Uterus (tissue), 4 donors: ENCODE measurements around the gene AQP1. TPM values are rescaled to one million over a fixed set of nuclear protein-coding genes. Genes with fewer than 3 reads are reported as not detected.

Experiments used
- DNase-seq, 2 donors: peaks; one replicate each; pipeline ENCODE4 v3.0.0-alpha.2; 2019 to 2020
- H3K27ac ChIP-seq, 2 donors: fragments of 200-600 bp; sonication (generic); 1 replicate in 1 of 2; 2 replicates in 1 of 2; pipeline ENCODE4 v1.5.1; 2016 to 2018
- H3K27me3 ChIP-seq, 2 donors: fragments of 200-600 bp; sonication (generic); one replicate each; pipeline ENCODE4 v1.5.1; 2018 to 2019; ENCODE audit warnings: control low read depth in 1 of 2
- H3K36me3 ChIP-seq, 2 donors: fragments of 200-600 bp; sonication (generic); one replicate each; pipeline ENCODE4 v1.5.1; 2019; ENCODE audit warnings: control low read depth in 1 of 2
- H3K4me1 ChIP-seq, 2 donors: fragments of 200-600 bp; sonication (generic); one replicate each; pipeline ENCODE4 v1.5.1; 2018 to 2019; ENCODE audit warnings: control low read depth in 1 of 2
- H3K4me3 ChIP-seq, 2 donors: fragments of 200-600 bp; sonication (generic); 1 replicate in 1 of 2; 2 replicates in 1 of 2; pipeline ENCODE4 v1.5.1; 2018 to 2019; ENCODE audit warnings: mild to moderate bottlenecking in 1 of 2
- H3K9me3 ChIP-seq, 2 donors: fragments of 200-600 bp; sonication (generic); one replicate each; pipeline ENCODE4 v1.5.1; 2019; ENCODE audit warnings: control low read depth in 1 of 2
- CTCF ChIP-seq, 4 experiments: fragments of 200-600 bp in 2 of 4; fragments of 450-650 bp in 2 of 4; sonication (generic) in 2 of 4; IDR thresholded peaks; one replicate each; pipeline ENCODE4 v1.5.1; 2016 to 2019; ENCODE audit warnings: antibody characterized with exemption in 4 of 4, mild to moderate bottlenecking in 2 of 4, moderate library complexity in 1 of 4
- POLR2A ChIP-seq, 2 donors: fragments of 450-650 bp; IDR thresholded peaks; one replicate each; pipeline ENCODE4 v1.6.1; 2016; ENCODE audit warnings: antibody characterized with exemption in 2 of 2, mild to moderate bottlenecking in 1 of 2, moderate library complexity in 1 of 2
- intact Hi-C: fragments of 100-400 bp; cut with DNase I; formaldehyde crosslinking; loops from one replicate; pipeline ENCODE4 v1.15.1; 2023; ENCODE audit warnings: low total_unique reads
- total RNA-seq, 4 donors: library from RNA; depleted of rRNA in 3 of 4; stranded (reverse); fragments of >200 nt in 3 of 4; gene quantifications; one replicate each; pipeline versions ENCODE4 v1.1.0 to v1.2.4, GENCODE V29; 2014 to 2023
- donor health status: DM: yes; HTN: yes; CAD: no.

Gene AQP1
- total RNA-seq, 4 donors from 2014 or later: 69.6 to 477 (median 370) TPM

- H3K36me3 ChIP-seq: no peaks in the 10 kb centered on the region
- H3K27ac ChIP-seq: no peak overlapping the region
- TF ChIP-seq POLR2A (IDR thresholded peaks at IDR 0.05): no peak
- TF ChIP-seq CTCF (IDR thresholded peaks at IDR 0.05): no peak
- DNase-seq: no peak
- H3K4me1 ChIP-seq: no peaks in the 10 kb centered on the region
- H3K27me3 ChIP-seq: no peaks in the 10 kb centered on the region
- H3K9me3 ChIP-seq: no peaks in the 10 kb centered on the region
- intact Hi-C loops: no loop called here
- H3K4me3 ChIP-seq: no peak overlapping the region
Measured at GRCh38 chr7:30927040-30927439, 15.4 kb downstream of the AQP1 start.

GRCh38 chr7:30927559-30927958, 15.9 kb downstream of the AQP1 start:
- no peak overlapping the region for H3K27ac ChIP-seq
- intact Hi-C loops: no loop called here
- no peak for TF ChIP-seq POLR2A (IDR thresholded peaks at IDR 0.05)
- no peak for TF ChIP-seq CTCF (IDR thresholded peaks at IDR 0.05)
- H3K36me3 ChIP-seq: no peaks in the 10 kb centered on the region
- no peaks in the 10 kb centered on the region for H3K9me3 ChIP-seq
- H3K27me3 ChIP-seq: no peaks in the 10 kb centered on the region
- H3K4me3 ChIP-seq: no peak overlapping the region
- DNase-seq: peak in 1 of 2 donors; percentile 9
- no peaks in the 10 kb centered on the region for H3K4me1 ChIP-seq

GRCh38 chr7:30928254-30928872, 16.7 kb downstream of the AQP1 start:
- intact Hi-C loops: no loop called here

GRCh38 chr7:30929686-30930085, 18.0 kb downstream of the AQP1 start:
- H3K4me1 ChIP-seq: no peaks in the 10 kb centered on the region
- TF ChIP-seq POLR2A (IDR thresholded peaks at IDR 0.05) (no peak), CTCF (IDR thresholded peaks at IDR 0.05) (no peak)
- DNase-seq: no peak
- H3K36me3 ChIP-seq: no peaks in the 10 kb centered on the region
- intact Hi-C loops: no loop called here
- no peaks in the 10 kb centered on the region for H3K9me3 ChIP-seq
- no peaks in the 10 kb centered on the region for H3K27me3 ChIP-seq
- no peak overlapping the region for H3K4me3 ChIP-seq
- H3K27ac ChIP-seq: no peak overlapping the region

More at GRCh38 chr7:30928254-30928872, 16.7 kb downstream of the AQP1 start:
- no peaks in the 10 kb centered on the region for H3K9me3 ChIP-seq
- no peaks in the 10 kb centered on the region for H3K4me1 ChIP-seq
- H3K27ac ChIP-seq: no peak overlapping the region
- no peak overlapping the region for H3K4me3 ChIP-seq
- no peak for DNase-seq
- no peaks in the 10 kb centered on the region for H3K36me3 ChIP-seq
- TF ChIP-seq POLR2A (IDR thresholded peaks at IDR 0.05) (no peak), CTCF (IDR thresholded peaks at IDR 0.05) (no peak)
- no peaks in the 10 kb centered on the region for H3K27me3 ChIP-seq

- intact Hi-C loops: no loop called here
- peak in 1 of 2 donors; percentile 21 for DNase-seq
- no peaks in the 10 kb centered on the region for H3K4me1 ChIP-seq
- H3K36me3 ChIP-seq: no peaks in the 10 kb centered on the region
- no peaks in the 10 kb centered on the region for H3K9me3 ChIP-seq
- no peaks in the 10 kb centered on the region for H3K27me3 ChIP-seq
- H3K27ac ChIP-seq: no peak overlapping the region
- TF ChIP-seq CTCF (IDR thresholded peaks at IDR 0.05) (no peak), POLR2A (IDR thresholded peaks at IDR 0.05) (no peak)
- H3K4me3 ChIP-seq: no peak overlapping the region
Measured at GRCh38 chr7:30930621-30931020, 19.0 kb downstream of the AQP1 start.
